ENCODE data around the gene PLCB3. TPM values are rescaled to one million over a fixed set of nuclear protein-coding genes. Genes with fewer than 3 reads are reported as not detected.

Gene PLCB3
- total RNA-seq, result 39.7 and 44.1 TPM in 2 replicates

GRCh38 chr11:64251016-64251752 is at the start of gene PLCB3:
PLCB3 (plus strand) TSS chr11:64251530; CDS start chr11:64251650, 120 bp downstream.

GRCh38 chr11:64206457-64207255 is 44.7 kb upstream of the PLCB3 start, which contains the start of gene FERMT3:
FERMT3 (plus strand) TSS chr11:64206721; CDS start chr11:64207365, 644 bp downstream.

GRCh38 chr11:64225608-64226506 is 25.5 kb upstream of the PLCB3 start, which contains the start of the genes NUDT22 and TRPT1:
NUDT22 (plus strand) TSS chr11:64226274; CDS start chr11:64226653, 379 bp downstream.
TRPT1 (minus strand) TSS chr11:64226186; CDS start chr11:64225860, 326 bp downstream.

GRCh38 chr11:64230171-64230984 is 21.0 kb upstream of the PLCB3 start, which contains the start of gene DNAJC4:
DNAJC4 (plus strand) TSS chr11:64230548; CDS start chr11:64230855, 307 bp downstream.

GRCh38 chr11:64233913-64234586 is 17.3 kb upstream of the PLCB3 start, which contains the start of gene VEGFB:
VEGFB (plus strand) TSS chr11:64234584; CDS start chr11:64234834, 250 bp downstream.

GRCh38 chr11:64240435-64241240 is 10.7 kb upstream of the PLCB3 start, which contains the start of gene FKBP2:
FKBP2 (plus strand) TSS chr11:64241095; CDS start chr11:64242388, 1,293 bp downstream.

GRCh38 chr11:64246871-64247728 is 4.2 kb upstream of the PLCB3 start, which contains the start of gene PPP1R14B:
PPP1R14B (minus strand) TSS chr11:64246943; CDS start chr11:64246673, 270 bp downstream.

GRCh38 chr11:64284048-64284961 is 33.0 kb downstream of the PLCB3 start, which contains the start of gene BAD:
BAD (minus strand) TSS chr11:64284665; CDS start chr11:64284368, 297 bp downstream.

GRCh38 chr11:64284962-64285884 is 33.9 kb downstream of the PLCB3 start, which contains the start of gene GPR137:
GPR137 (plus strand) TSS chr11:64285848; CDS start chr11:64286525, 677 bp downstream.

GRCh38 chr11:64291262-64291751 is 40.0 kb downstream of the PLCB3 start, which contains the start of gene KCNK4:
KCNK4 (plus strand) TSS chr11:64291302; CDS start chr11:64293019, 1,717 bp downstream.

GRCh38 chr11:64299847-64300648 is 48.7 kb downstream of the PLCB3 start, which contains the start of gene CATSPERZ:
CATSPERZ (plus strand) TSS chr11:64300358; CDS start chr11:64300411, 53 bp downstream.

GRCh38 chr11:64305075-64305690 is 53.9 kb downstream of the PLCB3 start, which contains the start of gene ESRRA:
ESRRA (plus strand) TSS chr11:64305524; CDS start chr11:64307180, 1,656 bp downstream.

GRCh38 chr11:64317325-64317960 is 66.1 kb downstream of the PLCB3 start, which contains the start of gene TRMT112:
TRMT112 (minus strand) TSS chr11:64317559; CDS start chr11:64317526, 33 bp downstream.

